Measurements from ENCODE around the gene SAA2.
"Not testable (repeated sequence)": the region's sequence is repeated elsewhere in the genome, so short reads cannot be mapped to it uniquely, and the experiment has no call there.

The SAA2 gene

DNA sequence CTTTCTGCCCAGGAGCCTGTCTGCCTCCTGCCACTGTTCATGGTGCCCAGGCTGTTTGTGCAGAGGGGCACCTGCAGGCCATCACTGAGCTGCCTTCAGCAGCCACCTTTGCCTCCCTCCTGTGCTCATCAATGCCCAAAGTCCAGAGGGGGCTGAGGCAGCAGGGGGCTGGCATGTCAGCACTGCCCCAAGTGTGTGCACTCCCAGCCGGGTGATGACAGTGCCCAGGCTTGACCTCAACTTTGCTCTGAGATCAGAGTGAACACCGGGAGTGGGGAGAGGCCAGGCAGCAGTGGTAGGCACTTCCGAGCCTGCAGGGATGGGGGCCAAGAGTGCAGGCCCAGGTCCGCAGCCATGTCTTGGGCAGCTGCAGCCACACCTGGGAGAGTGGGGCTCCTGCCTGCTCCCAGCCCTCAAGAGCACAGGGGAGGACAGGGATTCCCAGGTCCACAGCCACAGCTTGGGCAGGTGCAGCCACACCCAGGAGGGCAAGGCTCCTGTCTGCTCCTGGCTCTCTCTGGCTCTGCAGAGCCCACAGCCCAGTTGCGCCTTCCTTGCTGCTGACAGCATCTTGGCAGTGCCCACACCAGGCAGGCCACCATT, 27.1 kb downstream of the SAA2 start:
- Histone ChIP-seq H3K27me3 (ENCODE audit: insufficient read depth, low read length) (no peaks in the 10 kb centered on the region), H3K9me3 (ENCODE audit: insufficient read depth, low read depth, low read length) (no peaks in the 10 kb centered on the region), H3K36me3 (ENCODE audit: insufficient read depth, low read depth, low read length) (no peaks in the 10 kb centered on the region), H3K27ac (ENCODE audit: low read length) (no peak overlapping the region), H3K4me1 (ENCODE audit: insufficient read depth, low read length) (no peaks in the 10 kb centered on the region), H3K9ac (ENCODE audit: low read depth, low read length) (no peak overlapping the region), H3K4me3 (ENCODE audit: low read length) (no peak overlapping the region)

DNA sequence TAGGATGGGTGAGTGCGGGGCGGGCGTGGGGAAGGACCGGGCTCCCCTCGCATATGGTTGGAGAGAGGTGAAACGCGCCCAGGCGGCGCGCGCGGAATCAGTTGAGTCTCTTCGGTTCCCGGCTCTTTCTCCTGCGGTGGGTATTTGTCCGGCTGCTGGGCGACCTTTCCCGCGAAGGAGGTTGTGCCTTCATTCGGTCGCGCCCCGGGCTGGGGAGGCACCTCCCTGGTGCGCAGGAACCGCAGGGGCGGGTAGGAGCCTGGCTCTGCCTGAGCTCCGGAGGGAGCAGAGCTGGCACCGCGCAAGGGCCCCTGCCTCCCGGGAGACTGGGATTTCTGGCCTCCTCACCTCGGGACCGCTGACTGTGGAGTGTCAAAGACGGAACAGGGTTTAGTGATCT, 39.4 kb downstream of the SAA2 start:
- Histone ChIP-seq H3K27ac (ENCODE audit: low read length) (no peak overlapping the region), H3K4me3 (ENCODE audit: low read length) (no peak overlapping the region), H3K9me3 (ENCODE audit: insufficient read depth, low read depth, low read length) (no peaks in the 10 kb centered on the region), H3K36me3 (ENCODE audit: insufficient read depth, low read depth, low read length) (no peaks in the 10 kb centered on the region), H3K4me1 (ENCODE audit: insufficient read depth, low read length) (no peaks in the 10 kb centered on the region), H3K27me3 (ENCODE audit: insufficient read depth, low read length) (no peaks in the 10 kb centered on the region), H3K9ac (ENCODE audit: low read depth, low read length) (no peak overlapping the region)

DNA sequence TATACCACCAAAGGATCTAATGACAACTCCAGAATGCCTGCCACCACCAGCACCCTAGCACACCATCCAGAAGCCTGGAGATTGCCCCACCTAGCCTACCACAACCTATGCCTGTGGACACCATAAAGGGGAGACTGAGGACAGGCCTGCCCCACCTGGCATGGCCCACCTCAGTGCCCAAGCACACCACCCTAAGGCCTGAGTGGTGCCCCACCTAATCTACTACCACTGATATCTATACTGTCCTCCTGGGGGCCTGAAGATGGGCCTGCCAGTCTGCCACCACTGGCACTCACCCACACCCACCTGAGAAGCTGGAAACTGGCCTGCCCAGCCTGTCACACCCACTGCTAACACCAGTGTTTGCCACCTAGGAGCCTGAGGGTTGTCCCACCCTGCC, 43.7 kb downstream of the SAA2 start:
- H3K4me3 ChIP-seq (ENCODE audit: low read length), result no peak overlapping the region

DNA sequence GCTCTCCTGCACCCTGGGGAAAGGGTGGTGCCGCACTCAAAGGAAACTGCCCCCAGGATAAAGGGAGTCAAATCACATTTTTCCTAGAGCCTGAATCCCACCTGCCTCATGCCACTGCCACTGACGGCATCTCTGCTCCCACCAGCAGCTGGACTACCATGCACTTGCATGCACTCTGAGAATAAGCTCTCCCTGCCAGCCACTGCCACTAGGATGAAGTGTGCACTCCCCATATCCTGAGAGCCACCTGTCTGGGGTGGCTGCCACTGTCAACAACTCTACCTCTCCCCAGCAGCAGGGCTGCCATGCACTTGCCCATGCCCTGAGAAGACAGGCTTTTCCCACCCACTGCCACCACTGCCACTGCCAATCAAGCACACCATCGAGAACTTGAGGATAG, 44.2 kb downstream of the SAA2 start:
- H3K27ac ChIP-seq (ENCODE audit: low read length), result no peak overlapping the region
- no peaks in the 10 kb centered on the region for H3K36me3 ChIP-seq (ENCODE audit: insufficient read depth, low read depth, low read length)
- no peaks in the 10 kb centered on the region for H3K4me1 ChIP-seq (ENCODE audit: insufficient read depth, low read length)
- H3K27me3 ChIP-seq (ENCODE audit: insufficient read depth, low read length), result no peaks in the 10 kb centered on the region
- H3K9ac ChIP-seq (ENCODE audit: low read depth, low read length), result no peak overlapping the region
- H3K4me3 ChIP-seq (ENCODE audit: low read length), result no peak overlapping the region
- H3K9me3 ChIP-seq (ENCODE audit: insufficient read depth, low read depth, low read length), result no peaks in the 10 kb centered on the region

More for the DNA sequence above, 43.7 kb downstream of the SAA2 start:
- Histone ChIP-seq H3K9ac (ENCODE audit: low read depth, low read length) (no peak overlapping the region), H3K4me1 (ENCODE audit: insufficient read depth, low read length) (no peaks in the 10 kb centered on the region), H3K27me3 (ENCODE audit: insufficient read depth, low read length) (no peaks in the 10 kb centered on the region), H3K9me3 (ENCODE audit: insufficient read depth, low read depth, low read length) (no peaks in the 10 kb centered on the region), H3K27ac (ENCODE audit: low read length) (no peak overlapping the region), H3K36me3 (ENCODE audit: insufficient read depth, low read depth, low read length) (no peaks in the 10 kb centered on the region)

DNA sequence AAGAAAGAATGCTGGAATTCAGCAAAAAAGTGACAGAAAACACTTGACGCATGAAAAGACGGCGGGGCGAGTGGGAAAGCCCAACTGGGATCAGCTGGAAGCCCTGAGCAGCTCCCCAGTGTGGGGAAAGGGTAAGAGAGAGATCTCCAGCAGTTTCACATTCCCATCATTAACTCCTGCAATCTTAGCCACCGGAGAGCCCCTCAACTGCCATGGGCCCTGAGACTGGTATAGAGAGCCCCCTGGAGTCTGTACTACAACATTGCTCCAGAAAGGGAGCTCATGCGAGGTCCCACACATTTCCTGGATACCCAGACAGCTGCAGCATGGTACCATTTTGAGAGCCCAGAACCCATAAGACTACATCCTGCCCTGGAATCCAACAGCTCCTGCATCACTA, 44.7 kb downstream of the SAA2 start:
- Histone ChIP-seq H3K9ac (ENCODE audit: low read depth, low read length) (no peak overlapping the region), H3K36me3 (ENCODE audit: insufficient read depth, low read depth, low read length) (no peaks in the 10 kb centered on the region), H3K4me1 (ENCODE audit: insufficient read depth, low read length) (no peaks in the 10 kb centered on the region), H3K9me3 (ENCODE audit: insufficient read depth, low read depth, low read length) (no peaks in the 10 kb centered on the region), H3K27ac (ENCODE audit: low read length) (no peak overlapping the region), H3K4me3 (ENCODE audit: low read length) (0 out of 2 replicates have a peak overlapping the region, but pooled peaks have one; percentile 26), H3K27me3 (ENCODE audit: insufficient read depth, low read length) (no peaks in the 10 kb centered on the region)

DNA sequence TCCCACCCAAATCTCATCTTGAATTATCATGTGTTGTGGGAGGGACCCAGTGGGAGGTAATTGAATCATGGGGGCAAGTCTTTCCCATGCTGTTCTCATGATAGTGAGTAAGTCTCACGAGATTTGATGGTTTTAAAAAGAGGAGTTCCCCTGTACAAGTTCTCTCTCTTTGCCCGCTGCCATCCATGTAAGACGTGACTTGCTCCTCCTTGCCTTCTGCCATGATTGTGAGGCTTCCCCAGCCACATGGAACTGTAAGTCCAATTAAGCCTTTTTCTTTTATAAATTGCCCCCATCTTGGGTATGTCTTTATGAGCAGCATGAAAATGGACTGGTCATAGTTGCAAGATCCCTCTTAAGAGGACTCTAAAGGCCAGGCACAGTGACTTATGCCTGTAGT, 50.7 kb downstream of the SAA2 start:
- H3K4me1 ChIP-seq (ENCODE audit: insufficient read depth, low read length); H3K4me3 ChIP-seq (ENCODE audit: low read length); H3K36me3 ChIP-seq (ENCODE audit: insufficient read depth, low read depth, low read length); H3K9me3 ChIP-seq (ENCODE audit: insufficient read depth, low read depth, low read length); H3K9ac ChIP-seq (ENCODE audit: low read depth, low read length); H3K27me3 ChIP-seq (ENCODE audit: insufficient read depth, low read length); H3K27ac ChIP-seq (ENCODE audit: low read length): not testable (repeated sequence)

DNA sequence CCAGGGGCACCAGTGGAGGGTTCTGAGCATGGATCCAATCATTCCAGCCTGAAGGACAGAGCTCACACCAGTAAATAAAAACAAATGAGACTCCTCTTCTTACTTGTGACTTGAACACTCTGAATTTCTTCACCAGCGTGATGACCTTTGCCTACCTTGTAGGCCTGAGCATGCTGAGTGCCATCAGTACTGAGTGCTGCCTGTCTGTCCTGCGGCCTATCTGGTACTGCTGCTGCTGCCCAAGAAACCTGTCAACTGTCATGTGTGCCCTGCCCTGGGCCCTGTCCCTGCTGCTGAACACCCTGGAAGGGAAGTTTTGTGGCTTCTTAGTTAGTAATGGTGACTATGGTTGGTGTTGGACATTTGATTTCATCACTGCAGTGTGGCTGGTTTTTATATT, 51.9 kb downstream of the SAA2 start:
- Histone ChIP-seq H3K4me3 (ENCODE audit: low read length) (no peak overlapping the region), H3K27ac (ENCODE audit: low read length) (no peak overlapping the region), H3K4me1 (ENCODE audit: insufficient read depth, low read length) (no peaks in the 10 kb centered on the region; the same call in 1 of the 2 replicates), H3K9ac (ENCODE audit: low read depth, low read length) (no peak overlapping the region), H3K9me3 (ENCODE audit: insufficient read depth, low read depth, low read length) (no peaks in the 10 kb centered on the region), H3K36me3 (ENCODE audit: insufficient read depth, low read depth, low read length) (no peaks in the 10 kb centered on the region), H3K27me3 (ENCODE audit: insufficient read depth, low read length) (no peaks in the 10 kb centered on the region)
